ENCODE data around the gene PRKCE.

The PRKCE gene

DNA sequence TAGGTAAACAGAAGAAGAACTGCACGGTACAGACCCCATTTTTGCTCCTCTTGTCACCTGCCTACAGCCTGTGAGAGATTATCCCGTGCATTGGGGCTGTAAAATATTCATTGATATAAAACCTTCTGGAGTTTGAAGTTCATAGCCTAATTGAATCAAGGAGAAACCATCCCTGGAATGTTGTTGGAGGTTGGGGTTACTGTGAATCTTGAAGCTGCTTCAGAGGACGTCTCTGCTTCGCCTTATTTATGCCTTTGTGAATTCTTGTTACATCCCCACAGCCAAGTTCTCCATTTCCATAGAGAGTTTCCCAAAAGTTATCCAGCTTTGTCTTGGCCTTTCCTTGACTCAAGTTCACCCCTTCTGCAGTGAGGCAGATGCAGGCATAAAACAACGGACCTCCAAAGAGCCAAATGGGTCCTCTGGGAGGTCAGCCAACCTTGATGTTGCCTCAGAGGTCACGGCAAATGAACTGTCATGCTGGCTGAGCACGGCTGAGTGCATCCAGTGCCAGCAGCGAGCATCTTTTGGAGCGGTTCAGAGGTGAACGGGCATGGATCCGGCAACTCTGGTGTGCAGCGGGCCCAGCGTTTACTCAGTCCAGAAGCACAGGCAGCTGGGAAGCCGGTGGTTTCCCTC lies 317.6 kb downstream of the PRKCE start:
- Histone ChIP-seq H3K9me3 (ENCODE audit: control insufficient read depth, low read depth, low read length) (no peaks in the 10 kb centered on the region), H3K36me3 (ENCODE audit: control insufficient read depth, low read depth, low read length) (no peaks in the 10 kb centered on the region), H3K27me3 (ENCODE audit: control insufficient read depth, insufficient read depth, low read length) (no peaks in the 10 kb centered on the region), H3K4me1 (ENCODE audit: control insufficient read depth, low read depth, low read length) (peaks cover 5% of the 10 kb centered on the region), H3K27ac (ENCODE audit: low read length) (no peak overlapping the region), H3K9ac (ENCODE audit: low read length) (no peak overlapping the region), H3K4me3 (ENCODE audit: low read length) (no peak overlapping the region)

DNA sequence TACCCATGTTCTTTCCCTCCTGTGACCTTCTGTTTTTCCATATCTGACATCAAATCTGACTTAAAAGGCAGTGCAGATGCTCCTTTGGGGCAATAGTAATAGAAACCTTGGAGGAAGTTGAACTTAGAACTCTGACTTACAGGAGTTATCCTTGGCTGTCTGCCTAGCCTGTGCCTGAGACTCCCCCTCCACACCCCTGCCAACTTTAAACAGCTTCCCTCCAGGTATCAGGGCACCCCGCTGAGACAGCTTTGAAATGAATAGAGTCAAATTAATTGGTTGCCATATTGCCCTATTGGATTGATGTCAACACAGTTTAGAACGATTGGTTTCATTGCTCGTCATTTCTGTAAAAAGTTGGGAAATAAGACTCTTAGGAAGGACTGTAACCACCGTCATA lies 322.0 kb downstream of the PRKCE start:
- Histone ChIP-seq H3K27me3 (ENCODE audit: control insufficient read depth, insufficient read depth, low read length) (no peaks in the 10 kb centered on the region), H3K27ac (ENCODE audit: low read length) (no peak overlapping the region), H3K9me3 (ENCODE audit: control insufficient read depth, low read depth, low read length) (no peaks in the 10 kb centered on the region)

DNA sequence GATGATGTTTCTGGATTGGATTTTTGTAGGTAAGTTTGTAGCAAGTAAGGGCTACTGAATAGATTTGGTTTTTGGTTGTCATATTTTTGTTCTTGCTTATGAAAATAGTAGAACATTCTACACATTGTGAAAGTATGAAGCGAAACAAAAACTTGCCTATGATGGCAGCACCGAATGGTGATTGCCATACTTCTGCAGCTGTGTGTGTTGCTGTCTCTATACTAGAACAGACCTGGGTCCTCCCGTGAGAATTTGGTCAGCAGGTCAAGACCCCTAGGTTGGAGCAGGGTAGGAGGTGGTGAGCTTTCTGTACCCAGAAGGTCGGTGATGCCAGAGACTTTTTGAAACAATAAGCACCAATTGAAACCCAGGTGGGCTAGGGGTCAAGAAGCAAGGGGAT lies 322.6 kb downstream of the PRKCE start:
- H3K4me3 ChIP-seq (ENCODE audit: low read length) = no peak overlapping the region
- H3K9me3 ChIP-seq (ENCODE audit: control insufficient read depth, low read depth, low read length) = no peaks in the 10 kb centered on the region
- H3K9ac ChIP-seq (ENCODE audit: low read length) = no peak overlapping the region
- H3K27ac ChIP-seq (ENCODE audit: low read length) = no peak overlapping the region
- no peaks in the 10 kb centered on the region for H3K36me3 ChIP-seq (ENCODE audit: control insufficient read depth, low read depth, low read length)
- peaks cover 5% of the 10 kb centered on the region for H3K4me1 ChIP-seq (ENCODE audit: control insufficient read depth, low read depth, low read length)
- H3K27me3 ChIP-seq (ENCODE audit: control insufficient read depth, insufficient read depth, low read length) = no peaks in the 10 kb centered on the region

More for the DNA sequence above, 322.0 kb downstream of the PRKCE start:
- Histone ChIP-seq H3K4me1 (ENCODE audit: control insufficient read depth, low read depth, low read length) (peaks cover 5% of the 10 kb centered on the region), H3K4me3 (ENCODE audit: low read length) (no peak overlapping the region), H3K36me3 (ENCODE audit: control insufficient read depth, low read depth, low read length) (no peaks in the 10 kb centered on the region), H3K9ac (ENCODE audit: low read length) (no peak overlapping the region)

DNA sequence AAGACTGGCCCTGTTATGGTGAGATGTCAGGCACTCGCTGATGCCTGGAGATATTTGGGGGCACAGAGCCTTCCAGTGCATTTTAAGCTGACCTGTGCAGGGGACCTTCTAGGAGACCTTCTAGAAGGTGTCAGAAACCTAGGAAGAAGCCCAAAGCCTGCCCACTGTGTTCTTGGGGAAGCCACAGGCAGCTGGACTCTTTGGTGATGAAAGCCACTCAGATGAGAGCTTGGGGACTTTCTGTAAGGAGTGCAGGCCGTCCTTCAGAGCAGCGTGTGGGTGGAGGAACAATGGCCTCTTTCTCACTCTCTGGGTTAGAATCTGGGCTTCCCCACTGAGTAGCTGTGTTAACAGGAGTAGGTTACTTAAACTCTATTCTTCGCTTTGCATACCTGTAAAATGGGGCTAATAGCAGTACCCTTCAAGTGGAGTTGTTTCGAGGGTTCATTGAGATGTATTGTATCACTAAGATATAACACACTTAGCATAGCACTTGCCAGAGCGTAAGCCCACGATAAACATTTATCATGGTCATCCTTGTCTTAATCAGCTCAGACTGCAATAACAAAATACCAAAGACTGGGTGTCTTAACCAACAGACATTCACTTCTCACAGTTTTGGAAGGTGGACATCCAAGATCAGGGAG lies 323.4 kb downstream of the PRKCE start:
- H3K4me3 ChIP-seq (ENCODE audit: low read length) = no peak overlapping the region
- H3K4me1 ChIP-seq (ENCODE audit: control insufficient read depth, low read depth, low read length) = peaks cover 5% of the 10 kb centered on the region
- no peak overlapping the region for H3K9ac ChIP-seq (ENCODE audit: low read length)

DNA sequence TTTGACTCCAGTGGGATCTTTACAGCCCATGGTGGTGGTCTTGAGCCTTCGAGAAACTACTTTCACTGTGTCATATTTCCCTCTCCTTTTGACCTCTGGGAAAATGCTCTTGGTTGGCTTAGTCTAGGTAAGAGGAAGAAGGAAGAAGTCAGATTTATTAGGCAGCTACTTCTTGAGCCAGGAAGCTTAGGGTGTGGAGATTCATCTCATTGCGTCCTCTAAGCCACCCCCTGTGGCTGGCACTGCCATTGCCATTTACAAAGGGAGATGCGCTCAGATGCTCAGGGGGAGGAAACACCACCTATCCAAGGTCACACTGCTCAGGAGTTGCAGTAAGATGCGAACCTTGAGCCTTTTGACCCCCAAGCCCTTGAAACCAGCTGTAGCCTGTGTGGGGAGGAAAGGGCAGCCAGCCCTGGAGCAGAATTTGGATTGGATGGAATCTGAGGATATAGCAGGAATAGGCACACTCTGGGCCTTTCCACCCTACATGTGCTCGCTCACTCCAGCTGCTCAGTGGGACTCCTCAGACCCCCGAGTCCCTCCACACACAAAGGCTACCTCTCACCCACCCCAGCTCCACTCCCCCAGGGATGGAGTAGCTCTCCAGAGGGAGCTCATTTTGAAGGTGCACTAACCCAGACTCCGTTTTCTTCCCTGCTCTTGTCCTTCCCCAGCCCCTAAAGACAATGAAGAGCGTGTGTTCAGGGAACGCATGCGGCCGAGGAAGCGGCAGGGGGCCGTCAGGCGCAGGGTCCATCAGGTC lies 324.5 kb downstream of the PRKCE start:
- no peak overlapping the region for H3K9ac ChIP-seq (ENCODE audit: low read length)
- H3K4me1 ChIP-seq (ENCODE audit: control insufficient read depth, low read depth, low read length) = peaks cover 5% of the 10 kb centered on the region
- no peaks in the 10 kb centered on the region for H3K36me3 ChIP-seq (ENCODE audit: control insufficient read depth, low read depth, low read length)

More for the DNA sequence above, 323.4 kb downstream of the PRKCE start:
- Histone ChIP-seq H3K9me3 (ENCODE audit: control insufficient read depth, low read depth, low read length) (no peaks in the 10 kb centered on the region), H3K27ac (ENCODE audit: low read length) (no peak overlapping the region), H3K27me3 (ENCODE audit: control insufficient read depth, insufficient read depth, low read length) (no peaks in the 10 kb centered on the region), H3K36me3 (ENCODE audit: control insufficient read depth, low read depth, low read length) (no peaks in the 10 kb centered on the region)

DNA sequence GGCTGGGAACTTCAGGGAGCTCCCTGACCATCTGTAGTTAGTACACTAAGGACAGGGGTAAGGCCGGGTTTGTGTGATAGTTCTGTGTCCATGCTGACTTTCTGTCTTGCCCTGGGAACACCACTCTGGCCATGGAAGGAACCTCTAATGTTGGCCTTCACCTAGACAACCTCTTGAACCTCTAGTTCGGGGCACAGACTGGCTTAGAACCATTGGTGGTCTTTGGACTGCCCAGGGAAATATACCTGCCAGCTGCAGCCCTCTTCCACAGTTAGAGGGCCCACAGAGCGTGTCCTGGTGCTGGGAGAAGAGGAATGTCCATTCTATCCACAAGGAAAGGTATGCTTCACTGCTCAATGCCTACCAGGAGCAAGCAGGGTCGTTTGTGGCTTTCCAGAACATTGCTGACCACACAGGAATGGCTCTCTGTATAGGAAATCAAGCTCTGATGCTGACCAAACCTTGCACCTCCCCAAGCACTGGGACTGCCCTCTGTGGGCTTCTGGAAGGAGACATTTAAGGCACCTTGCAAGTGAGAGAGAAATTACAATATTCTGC lies 326.9 kb downstream of the PRKCE start:
- no peak overlapping the region for H3K4me3 ChIP-seq (ENCODE audit: low read length)
- no peak overlapping the region for H3K9ac ChIP-seq (ENCODE audit: low read length)
- no peak overlapping the region for H3K27ac ChIP-seq (ENCODE audit: low read length)
- H3K9me3 ChIP-seq (ENCODE audit: control insufficient read depth, low read depth, low read length) = no peaks in the 10 kb centered on the region
- H3K27me3 ChIP-seq (ENCODE audit: control insufficient read depth, insufficient read depth, low read length) = no peaks in the 10 kb centered on the region
- peaks cover 3% of the 10 kb centered on the region for H3K4me1 ChIP-seq (ENCODE audit: control insufficient read depth, low read depth, low read length)
- no peaks in the 10 kb centered on the region for H3K36me3 ChIP-seq (ENCODE audit: control insufficient read depth, low read depth, low read length)

More for the DNA sequence above, 324.5 kb downstream of the PRKCE start:
- Histone ChIP-seq H3K27ac (ENCODE audit: low read length) (no peak overlapping the region), H3K9me3 (ENCODE audit: control insufficient read depth, low read depth, low read length) (no peaks in the 10 kb centered on the region), H3K4me3 (ENCODE audit: low read length) (no peak overlapping the region), H3K27me3 (ENCODE audit: control insufficient read depth, insufficient read depth, low read length) (no peaks in the 10 kb centered on the region)

DNA sequence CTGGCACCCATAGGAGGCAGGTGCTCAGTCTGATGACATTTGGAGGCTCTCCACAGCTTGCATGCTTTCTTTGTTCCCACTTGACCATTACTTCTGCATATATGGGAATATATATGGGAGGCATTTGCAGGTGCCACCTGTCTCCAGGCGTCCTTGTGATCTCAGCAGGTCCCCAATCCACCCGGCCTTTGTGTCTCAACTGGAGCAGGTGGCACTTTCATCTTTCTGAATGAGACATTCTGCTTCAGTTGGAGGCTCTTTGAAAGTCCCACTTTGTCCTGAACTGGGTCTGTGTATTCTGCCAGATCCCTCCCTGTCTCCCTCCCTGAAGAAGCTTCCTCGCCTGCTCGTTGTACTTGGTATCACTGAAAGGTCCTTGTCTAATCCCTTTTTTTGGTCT lies 327.6 kb downstream of the PRKCE start:
- no peaks in the 10 kb centered on the region for H3K36me3 ChIP-seq (ENCODE audit: control insufficient read depth, low read depth, low read length)
- no peak overlapping the region for H3K4me3 ChIP-seq (ENCODE audit: low read length)
- no peaks in the 10 kb centered on the region for H3K4me1 ChIP-seq (ENCODE audit: control insufficient read depth, low read depth, low read length)
- no peak overlapping the region for H3K27ac ChIP-seq (ENCODE audit: low read length)
- H3K9ac ChIP-seq (ENCODE audit: low read length) = no peak overlapping the region
- H3K27me3 ChIP-seq (ENCODE audit: control insufficient read depth, insufficient read depth, low read length) = no peaks in the 10 kb centered on the region
- no peaks in the 10 kb centered on the region for H3K9me3 ChIP-seq (ENCODE audit: control insufficient read depth, low read depth, low read length)

DNA sequence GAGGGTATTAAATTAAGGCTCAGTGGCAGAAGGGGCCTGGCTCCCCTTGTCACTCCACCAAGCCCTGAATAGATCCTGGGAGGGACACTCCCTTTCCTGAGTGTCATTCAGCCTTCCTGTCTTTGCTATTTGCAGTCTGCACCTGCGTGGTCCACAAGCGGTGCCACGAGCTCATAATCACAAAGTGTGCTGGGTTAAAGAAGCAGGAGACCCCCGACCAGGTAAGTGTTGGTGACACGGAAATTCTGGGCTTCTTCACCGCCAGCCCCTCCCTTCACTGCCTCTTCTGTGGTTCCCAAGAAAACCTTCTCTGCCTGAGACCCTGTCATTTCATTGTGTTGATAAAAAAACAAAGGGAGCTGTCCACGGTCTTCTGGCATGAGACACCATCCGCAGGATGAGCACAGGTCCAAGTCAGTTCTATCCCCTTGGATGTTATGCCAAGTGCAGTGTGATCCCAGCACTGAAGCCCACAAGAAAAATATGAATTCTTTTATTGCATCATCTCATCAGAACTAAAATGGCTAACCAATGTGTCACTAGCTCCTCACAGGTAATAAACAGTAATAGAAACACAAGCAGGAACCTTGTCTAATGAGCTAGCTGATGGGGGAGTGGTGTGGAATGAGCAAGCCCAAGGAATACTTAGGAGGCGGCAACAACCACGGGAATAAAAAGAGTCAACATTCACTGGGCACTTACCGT lies 328.8 kb downstream of the PRKCE start:
- Histone ChIP-seq H3K36me3 (ENCODE audit: control insufficient read depth, low read depth, low read length) (no peaks in the 10 kb centered on the region), H3K27ac (ENCODE audit: low read length) (no peak overlapping the region)

DNA sequence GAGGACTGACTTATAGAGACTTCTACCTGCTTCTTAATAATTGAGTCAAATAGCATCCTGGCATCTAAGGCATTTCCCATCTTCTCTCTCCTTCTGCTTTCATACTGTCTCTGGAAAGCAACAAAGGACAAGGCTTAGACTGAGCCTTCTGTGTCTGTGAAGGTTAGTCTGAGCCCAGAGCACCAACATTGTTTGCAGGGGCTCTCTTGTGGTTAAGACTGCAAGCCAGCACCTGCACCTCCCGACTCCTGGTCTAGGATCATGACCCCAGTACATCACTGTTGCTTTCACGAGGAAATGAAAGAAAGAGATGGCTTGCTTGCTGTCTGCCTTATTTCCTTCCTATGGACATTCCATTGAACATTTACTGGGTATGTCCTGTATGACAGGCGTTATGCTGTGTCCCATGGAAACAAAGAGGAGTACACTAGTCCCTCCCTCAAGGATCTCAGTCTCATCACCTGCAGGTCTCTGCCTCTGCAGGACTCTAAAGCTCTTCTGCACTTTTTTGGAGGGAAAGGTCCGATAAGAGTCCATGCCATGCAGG lies 330.0 kb downstream of the PRKCE start:
- H3K9me3 ChIP-seq (ENCODE audit: control insufficient read depth, low read depth, low read length) = no peaks in the 10 kb centered on the region
- H3K4me3 ChIP-seq (ENCODE audit: low read length) = no peak overlapping the region
- no peak overlapping the region for H3K9ac ChIP-seq (ENCODE audit: low read length)
- no peaks in the 10 kb centered on the region for H3K36me3 ChIP-seq (ENCODE audit: control insufficient read depth, low read depth, low read length)
- H3K27me3 ChIP-seq (ENCODE audit: control insufficient read depth, insufficient read depth, low read length) = no peaks in the 10 kb centered on the region
- no peaks in the 10 kb centered on the region for H3K4me1 ChIP-seq (ENCODE audit: control insufficient read depth, low read depth, low read length)
- no peak overlapping the region for H3K27ac ChIP-seq (ENCODE audit: low read length)

More for the DNA sequence above, 328.8 kb downstream of the PRKCE start:
- Histone ChIP-seq H3K27me3 (ENCODE audit: control insufficient read depth, insufficient read depth, low read length) (no peaks in the 10 kb centered on the region), H3K4me1 (ENCODE audit: control insufficient read depth, low read depth, low read length) (no peaks in the 10 kb centered on the region), H3K9me3 (ENCODE audit: control insufficient read depth, low read depth, low read length) (no peaks in the 10 kb centered on the region), H3K4me3 (ENCODE audit: low read length) (no peak overlapping the region), H3K9ac (ENCODE audit: low read length) (no peak overlapping the region)

DNA sequence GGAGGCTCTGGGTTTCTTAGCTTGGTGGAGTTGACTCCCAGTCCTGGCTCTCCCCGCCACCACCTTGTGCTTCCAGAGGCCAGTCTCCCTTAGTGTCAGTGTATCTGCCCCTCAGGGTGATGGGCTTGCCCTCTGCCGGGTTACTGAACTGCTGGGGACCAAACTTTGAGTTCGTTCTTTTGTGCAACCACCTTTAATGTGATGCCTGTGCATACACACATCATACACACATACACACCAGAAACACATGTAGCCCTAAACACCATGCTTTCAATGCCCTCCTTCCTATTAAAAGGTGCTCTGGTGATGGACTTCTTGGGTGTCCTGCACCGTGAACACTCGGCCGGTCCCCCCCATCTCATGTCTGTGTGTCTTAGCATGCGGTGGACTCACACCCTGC lies 330.6 kb downstream of the PRKCE start:
- Histone ChIP-seq H3K27me3 (ENCODE audit: control insufficient read depth, insufficient read depth, low read length) (no peaks in the 10 kb centered on the region), H3K9ac (ENCODE audit: low read length) (no peak overlapping the region), H3K4me3 (ENCODE audit: low read length) (no peak overlapping the region), H3K4me1 (ENCODE audit: control insufficient read depth, low read depth, low read length) (no peaks in the 10 kb centered on the region), H3K9me3 (ENCODE audit: control insufficient read depth, low read depth, low read length) (no peaks in the 10 kb centered on the region), H3K36me3 (ENCODE audit: control insufficient read depth, low read depth, low read length) (no peaks in the 10 kb centered on the region), H3K27ac (ENCODE audit: low read length) (no peak overlapping the region)

DNA sequence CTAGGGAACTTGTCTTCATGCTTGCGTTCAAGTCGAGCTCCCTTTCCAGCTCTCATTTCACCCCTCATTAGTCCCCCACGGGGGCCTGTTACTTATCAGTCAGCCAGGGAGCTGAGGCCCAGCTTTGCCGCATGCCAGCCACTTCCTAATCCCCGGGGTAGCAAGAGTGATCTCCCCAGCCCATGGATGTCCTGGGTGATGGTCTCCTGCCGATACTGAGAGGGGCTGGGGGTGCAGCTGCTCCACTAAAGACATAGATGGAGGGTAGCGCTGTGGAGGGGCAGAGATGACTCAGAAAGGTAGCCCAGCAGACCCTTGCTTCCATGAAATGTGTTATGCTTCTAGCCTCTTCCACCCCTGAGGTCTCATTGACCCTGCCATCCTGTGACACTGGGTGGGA lies 331.7 kb downstream of the PRKCE start:
- Histone ChIP-seq H3K27ac (ENCODE audit: low read length) (no peak overlapping the region), H3K9ac (ENCODE audit: low read length) (no peak overlapping the region), H3K36me3 (ENCODE audit: control insufficient read depth, low read depth, low read length) (no peaks in the 10 kb centered on the region), H3K4me3 (ENCODE audit: low read length) (no peak overlapping the region), H3K9me3 (ENCODE audit: control insufficient read depth, low read depth, low read length) (no peaks in the 10 kb centered on the region), H3K27me3 (ENCODE audit: control insufficient read depth, insufficient read depth, low read length) (no peaks in the 10 kb centered on the region), H3K4me1 (ENCODE audit: control insufficient read depth, low read depth, low read length) (no peaks in the 10 kb centered on the region)

All from iPS-18a (cell line).